HepG2 (cell line): ENCODE data around the gene PIP5K1C. TPM values are rescaled to one million over a fixed set of nuclear protein-coding genes. Genes with fewer than 3 reads are reported as not detected.

Experiments used
- BHLHE40 ChIP-seq: IDR thresholded peaks from 2 replicates; pipeline ENCODE4 v1.6.1; 2011; ENCODE audit warnings: low read length, improper control_type of control experiment
- CEBPB ChIP-seq: IDR thresholded peaks from 2 replicates; pipeline ENCODE4 v1.6.1; 2011; ENCODE audit warnings: low read depth, low read length, improper control_type of control experiment, borderline replicate concordance
- CREB1 ChIP-seq, 2 experiments: fragments of 450-650 bp in 1 of 2; IDR thresholded peaks; 2 replicates each; pipeline ENCODE4 v1.6.1; 2016 to 2017; ENCODE audit warnings: control low read depth in 1 of 2, mild to moderate bottlenecking in 1 of 2, missing compliant biosample characterization in 1 of 2, missing genetic modification characterization in 1 of 2
- FOSL2 ChIP-seq: sonication (generic); formaldehyde crosslinking; IDR thresholded peaks from 2 replicates; pipeline ENCODE4 v1.4.0; 2020; ENCODE audit warnings: missing genetic modification reagents
- KDM2A ChIP-seq: sonication (generic); formaldehyde crosslinking; IDR thresholded peaks from 2 replicates; pipeline ENCODE4 v1.4.0; 2020; ENCODE audit warnings: low read depth, missing genetic modification reagents, borderline replicate concordance
- MEF2D ChIP-seq: sonication (generic); formaldehyde crosslinking; IDR thresholded peaks from 2 replicates; pipeline ENCODE4 v1.5.1; 2020; ENCODE audit warnings: mild to moderate bottlenecking, missing genetic modification reagents
- MXD3 ChIP-seq: IDR thresholded peaks from 2 replicates; pipeline ENCODE4 v1.6.1; 2016; ENCODE audit warnings: mild to moderate bottlenecking, missing biosample characterization, missing genetic modification reagents
- RBFOX2 ChIP-seq: fragments of 200-400 bp; formaldehyde crosslinking; IDR thresholded peaks from 2 replicates; pipeline ENCODE4 v1.6.1; 2017; ENCODE audit warnings: low read depth, mild to moderate bottlenecking, low read length
- RFX5 ChIP-seq: IDR thresholded peaks from 2 replicates; pipeline ENCODE4 v1.6.1; 2011; ENCODE audit warnings: low read depth, low read length, improper control_type of control experiment
- SMAD3 ChIP-seq: sonication (generic); formaldehyde crosslinking; IDR thresholded peaks from 2 replicates; pipeline ENCODE4 v1.4.0; 2020; ENCODE audit warnings: missing genetic modification reagents
- SMARCE1 ChIP-seq: fragments of 450-650 bp; IDR thresholded peaks from 2 replicates; pipeline ENCODE4 v1.6.1; 2017; ENCODE audit warnings: borderline replicate concordance
- SOX5 ChIP-seq: IDR thresholded peaks from 2 replicates; pipeline ENCODE4 v1.6.1; 2016; ENCODE audit warnings: borderline replicate concordance
- ZFP36L1 ChIP-seq: sonication (generic); formaldehyde crosslinking; IDR thresholded peaks from 2 replicates; pipeline ENCODE4 v1.8.0; 2022; ENCODE audit warnings: mild to moderate bottlenecking, missing genetic modification reagents, moderate library complexity
- ZNF256 ChIP-seq: sonication (generic); formaldehyde crosslinking; conservative IDR thresholded peaks from 2 replicates; pipeline ENCODE4 v1.4.0; 2020; ENCODE audit warnings: missing genetic modification reagents
- ZNF441 ChIP-seq: sonication (generic); formaldehyde crosslinking; IDR thresholded peaks from 2 replicates; pipeline ENCODE4 v1.7.0; 2021; ENCODE audit warnings: missing genetic modification reagents, borderline replicate concordance
- ZNF446 ChIP-seq: sonication (generic); formaldehyde crosslinking; IDR thresholded peaks from 2 replicates; pipeline ENCODE4 v1.5.0; 2020; ENCODE audit warnings: mild to moderate bottlenecking, missing genetic modification reagents
- ZNF768 ChIP-seq: sonication (generic); formaldehyde crosslinking; IDR thresholded peaks from 2 replicates; pipeline ENCODE4 v1.4.0; 2020; ENCODE audit warnings: missing genetic modification reagents
- ZNF772 ChIP-seq: sonication (generic); formaldehyde crosslinking; IDR thresholded peaks from 2 replicates; pipeline ENCODE4 v1.5.0; 2020; ENCODE audit warnings: mild to moderate bottlenecking, missing genetic modification reagents
- ZNF781 ChIP-seq: sonication (generic); formaldehyde crosslinking; IDR thresholded peaks from 2 replicates; pipeline ENCODE4 v1.5.1; 2020; ENCODE audit warnings: borderline replicate concordance, mild to moderate bottlenecking, missing genetic modification reagents; ENCODE audit errors: not compliant biosample characterization
- ZNF782 ChIP-seq: sonication (generic); formaldehyde crosslinking; IDR thresholded peaks from 2 replicates; pipeline ENCODE4 v1.4.0; 2020; ENCODE audit warnings: missing genetic modification reagents, mild to moderate bottlenecking, borderline replicate concordance
- ZUFSP ChIP-seq: sonication (generic); formaldehyde crosslinking; IDR thresholded peaks from 2 replicates; pipeline ENCODE4 v1.9.0; 2021; ENCODE audit warnings: missing genetic modification reagents, mild to moderate bottlenecking, borderline replicate concordance
- polyA plus RNA-seq, 8 experiments: library from polyadenylated mRNA; depleted of rRNA in 3 of 8; stranded (reverse) in 7 of 8; unstranded in 1 of 8; fragments of >200 nt; fragmentation: Illumina TruSeq in 4 of 8; extraction: Trizol in 4 of 8; gene quantifications; 2 replicates each; pipeline versions ENCODE4 v1.2.1 to v1.2.3, GENCODE V29; 2011 to 2016; ENCODE audit warnings: low read depth in 4 of 8, missing spikeins in 1 of 8, mixed read lengths in 1 of 8; ENCODE audit not compliant: insufficient read depth in 1 of 8
- total RNA-seq, 5 experiments: library from RNA; depleted of rRNA; stranded (reverse); fragments of >200 nt; fragmentation: Illumina TruSeq; extraction: Trizol; gene quantifications; 2 replicates each; pipeline ENCODE4 v1.2.3, GENCODE V29; 2016; ENCODE audit warnings: low read depth in 1 of 5
- TF ChIP-seq, protein P1 (sequence below): sonication (generic); formaldehyde crosslinking; conservative IDR thresholded peaks from 2 replicates; pipeline ENCODE4 v1.8.0; 2022; ENCODE audit warnings: missing genetic modification reagents
- TF ChIP-seq, protein P2 (sequence below): sonication (generic); formaldehyde crosslinking; IDR thresholded peaks from 2 replicates; pipeline ENCODE4 v1.5.1; 2020; ENCODE audit warnings: missing genetic modification reagents, mild to moderate bottlenecking, borderline replicate concordance

Gene PIP5K1C
- total and polyA plus RNA-seq, 2 of the 13 experiments (the other 11 are each of a cell fraction or from before 2014, with no cell fraction given): 3.6 to 4.3 TPM

GRCh38 chr19:3603121-3603811 is 97.0 kb downstream of the PIP5K1C start (continued):
- TF ChIP-seq CEBPB (no peak), SMAD3 (CRISPR knock-in tag) (no peak), ZNF782 (CRISPR knock-in tag) (no peak), SOX5 (CRISPR knock-in tag) (no peak), FOSL2 (CRISPR knock-in tag) (no peak), CREB1 (IDR thresholded peaks at IDR 0.05) (no peak), CREB1 (CRISPR knock-in tag; IDR thresholded peaks at IDR 0.05) (no peak), KDM2A (CRISPR knock-in tag) (0 out of 2 replicates have a peak, but pooled peaks have one; percentile 15), ZNF768 (CRISPR knock-in tag) (0 out of 2 replicates have a peak, but pooled peaks have one; percentile 25), MXD3 (CRISPR knock-in tag) (no peak), RFX5 (no peak), SMARCE1 (no peak), RBFOX2 (no peak), ZNF772 (no peak), ZUFSP (CRISPR knock-in tag) (no peak), ZNF781 (CRISPR knock-in tag) (no peak), ZNF256 (CRISPR knock-in tag) (no peak), ZNF441 (CRISPR knock-in tag) (no peak), MEF2D (no peak), ZFP36L1 (CRISPR knock-in tag) (no peak), BHLHE40 (no peak), ZNF446 (no peak)
- TF ChIP-seq, protein P1, sequence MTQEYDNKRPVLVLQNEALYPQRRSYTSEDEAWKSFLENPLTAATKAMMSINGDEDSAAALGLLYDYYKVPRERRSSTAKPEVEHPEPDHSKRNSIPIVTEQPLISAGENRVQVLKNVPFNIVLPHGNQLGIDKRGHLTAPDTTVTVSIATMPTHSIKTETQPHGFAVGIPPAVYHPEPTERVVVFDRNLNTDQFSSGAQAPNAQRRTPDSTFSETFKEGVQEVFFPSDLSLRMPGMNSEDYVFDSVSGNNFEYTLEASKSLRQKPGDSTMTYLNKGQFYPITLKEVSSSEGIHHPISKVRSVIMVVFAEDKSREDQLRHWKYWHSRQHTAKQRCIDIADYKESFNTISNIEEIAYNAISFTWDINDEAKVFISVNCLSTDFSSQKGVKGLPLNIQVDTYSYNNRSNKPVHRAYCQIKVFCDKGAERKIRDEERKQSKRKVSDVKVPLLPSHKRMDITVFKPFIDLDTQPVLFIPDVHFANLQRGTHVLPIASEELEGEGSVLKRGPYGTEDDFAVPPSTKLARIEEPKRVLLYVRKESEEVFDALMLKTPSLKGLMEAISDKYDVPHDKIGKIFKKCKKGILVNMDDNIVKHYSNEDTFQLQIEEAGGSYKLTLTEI: no peak
- TF ChIP-seq, protein P2, sequence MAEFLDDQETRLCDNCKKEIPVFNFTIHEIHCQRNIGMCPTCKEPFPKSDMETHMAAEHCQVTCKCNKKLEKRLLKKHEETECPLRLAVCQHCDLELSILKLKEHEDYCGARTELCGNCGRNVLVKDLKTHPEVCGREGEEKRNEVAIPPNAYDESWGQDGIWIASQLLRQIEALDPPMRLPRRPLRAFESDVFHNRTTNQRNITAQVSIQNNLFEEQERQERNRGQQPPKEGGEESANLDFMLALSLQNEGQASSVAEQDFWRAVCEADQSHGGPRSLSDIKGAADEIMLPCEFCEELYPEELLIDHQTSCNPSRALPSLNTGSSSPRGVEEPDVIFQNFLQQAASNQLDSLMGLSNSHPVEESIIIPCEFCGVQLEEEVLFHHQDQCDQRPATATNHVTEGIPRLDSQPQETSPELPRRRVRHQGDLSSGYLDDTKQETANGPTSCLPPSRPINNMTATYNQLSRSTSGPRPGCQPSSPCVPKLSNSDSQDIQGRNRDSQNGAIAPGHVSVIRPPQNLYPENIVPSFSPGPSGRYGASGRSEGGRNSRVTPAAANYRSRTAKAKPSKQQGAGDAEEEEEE (CRISPR knock-in tag): no peak
